K562 (cell line): Measurements from ENCODE around the gene IL11. TPM values are rescaled to one million over a fixed set of nuclear protein-coding genes. Genes with fewer than 3 reads are reported as not detected.

Experiments used
- CGGBP1 ChIP-seq: fragments of 250-450 bp; sonication (Bioruptor Pico); IDR thresholded peaks from 2 replicates; pipeline ENCODE4 v1.9.0; 2021; ENCODE audit warnings: mild to moderate bottlenecking
- CREM ChIP-seq: IDR thresholded peaks from 2 replicates; pipeline ENCODE4 v1.6.1; 2014; ENCODE audit warnings: antibody characterized with exemption, low read depth
- EGR1 ChIP-seq: fragments of 450-650 bp; conservative IDR thresholded peaks from 2 replicates; pipeline ENCODE4 v1.6.1; 2017; ENCODE audit warnings: mild to moderate bottlenecking
- ESRRB ChIP-seq: fragments of 250-450 bp; sonication (Bioruptor Pico); IDR thresholded peaks from 2 replicates; pipeline ENCODE4 v1.5.0; 2020; ENCODE audit warnings: mild to moderate bottlenecking, moderate library complexity, borderline replicate concordance
- FOXA1 ChIP-seq: fragments of 450-650 bp; IDR thresholded peaks from 2 replicates; pipeline ENCODE4 v1.6.1; 2016; ENCODE audit warnings: mild to moderate bottlenecking, borderline replicate concordance
- GTF2F1 ChIP-seq: IDR thresholded peaks from 2 replicates; pipeline ENCODE4 v1.6.1; 2011; ENCODE audit warnings: low read depth, low read length, improper control_type of control experiment
- MBD2 ChIP-seq: sonication (generic); IDR thresholded peaks from 2 replicates; pipeline ENCODE4 v1.6.1; 2016; ENCODE audit warnings: low read depth, borderline replicate concordance
- MCM5 ChIP-seq: fragments of 450-650 bp; IDR thresholded peaks from 2 replicates; pipeline ENCODE4 v1.6.1; 2016; ENCODE audit warnings: low read depth
- NEUROD1 ChIP-seq: fragments of 150-350 bp; IDR thresholded peaks from 2 replicates; pipeline ENCODE4 v1.6.1; 2014; ENCODE audit warnings: borderline replicate concordance, low read length, low read depth; ENCODE audit not compliant: partially characterized antibody
- TFAP4 ChIP-seq: sonication (generic); formaldehyde crosslinking; IDR thresholded peaks from 2 replicates; pipeline ENCODE4 v1.8.0; 2022; ENCODE audit warnings: missing genetic modification reagents, mild to moderate bottlenecking, moderate library complexity, borderline replicate concordance
- USF2 ChIP-seq: sonication (generic); formaldehyde crosslinking; IDR thresholded peaks from 2 replicates; pipeline ENCODE4 v1.5.0; 2020; ENCODE audit warnings: missing genetic modification reagents
- XRCC5 ChIP-seq: fragments of 200-400 bp; formaldehyde crosslinking; IDR thresholded peaks from 2 replicates; pipeline ENCODE4 v1.6.1; 2017; ENCODE audit warnings: low read depth, mild to moderate bottlenecking, low read length
- ZNF23 ChIP-seq: fragments of 250-450 bp; sonication (Bioruptor Pico); IDR thresholded peaks from 2 replicates; pipeline ENCODE4 v1.4.0; 2020; ENCODE audit warnings: mild to moderate bottlenecking
- ZNF830 ChIP-seq: fragments of 250-450 bp; sonication (Bioruptor Pico); IDR thresholded peaks from 2 replicates; pipeline ENCODE4 v1.5.0; 2021; ENCODE audit warnings: mild to moderate bottlenecking
- polyA plus RNA-seq, 8 experiments: library from polyadenylated mRNA; depleted of rRNA in 4 of 8; stranded (reverse) in 5 of 8; unstranded in 3 of 8; fragments of >200 nt; fragmentation: Nextera tagmentation in 2 of 8; fragmentation: Illumina TruSeq in 1 of 8; extraction: Ambion mirVana in 2 of 8; extraction: Trizol in 1 of 8; gene quantifications; 2 replicates each; pipeline versions ENCODE4 v1.2.1 to v1.2.3, GENCODE V29; 2011 to 2014; ENCODE audit warnings: inconsistent platforms in 1 of 8, missing spikeins in 1 of 8
- total RNA-seq, 7 experiments: library from RNA; depleted of rRNA in 6 of 7; stranded (reverse); fragments of >200 nt in 6 of 7; fragmentation: Illumina TruSeq in 2 of 7; extraction: Trizol in 2 of 7; gene quantifications; 2 replicates each; pipeline versions ENCODE4 v1.2.1 to v1.2.3, GENCODE V29; 2011 to 2021; ENCODE audit warnings: low replicate concordance in 1 of 7
- TF ChIP-seq, protein P1 (sequence below): sonication (generic); formaldehyde crosslinking; IDR thresholded peaks from 2 replicates; pipeline ENCODE4 v1.8.0; 2023; ENCODE audit warnings: mild to moderate bottlenecking, missing genetic modification reagents
- TF ChIP-seq, protein P2 (sequence below), 2 experiments: fragments of 450-650 bp; conservative IDR thresholded peaks; 2 replicates each; pipeline ENCODE4 v1.6.1; 2017; ENCODE audit warnings: mild to moderate bottlenecking in 2 of 2, moderate library complexity in 2 of 2
- TF ChIP-seq, protein P3 (sequence below): fragments of 250-450 bp; sonication (Bioruptor Pico); IDR thresholded peaks from 2 replicates; pipeline ENCODE4 v1.8.0; 2021; ENCODE audit warnings: moderate library complexity, mild to moderate bottlenecking, inconsistent platforms
- TF ChIP-seq, protein P4 (sequence below): IDR thresholded peaks from 2 replicates; pipeline ENCODE4 v1.6.1; 2016; ENCODE audit warnings: missing genetic modification characterization, missing compliant biosample characterization

IL11 gene
- total and polyA plus RNA-seq, 9 of the 15 experiments (the other 6 are each of a cell fraction or from before 2014, with no cell fraction given) = 0.04 to 0.42 (median 0.06) TPM; not detected in 6

DNA sequence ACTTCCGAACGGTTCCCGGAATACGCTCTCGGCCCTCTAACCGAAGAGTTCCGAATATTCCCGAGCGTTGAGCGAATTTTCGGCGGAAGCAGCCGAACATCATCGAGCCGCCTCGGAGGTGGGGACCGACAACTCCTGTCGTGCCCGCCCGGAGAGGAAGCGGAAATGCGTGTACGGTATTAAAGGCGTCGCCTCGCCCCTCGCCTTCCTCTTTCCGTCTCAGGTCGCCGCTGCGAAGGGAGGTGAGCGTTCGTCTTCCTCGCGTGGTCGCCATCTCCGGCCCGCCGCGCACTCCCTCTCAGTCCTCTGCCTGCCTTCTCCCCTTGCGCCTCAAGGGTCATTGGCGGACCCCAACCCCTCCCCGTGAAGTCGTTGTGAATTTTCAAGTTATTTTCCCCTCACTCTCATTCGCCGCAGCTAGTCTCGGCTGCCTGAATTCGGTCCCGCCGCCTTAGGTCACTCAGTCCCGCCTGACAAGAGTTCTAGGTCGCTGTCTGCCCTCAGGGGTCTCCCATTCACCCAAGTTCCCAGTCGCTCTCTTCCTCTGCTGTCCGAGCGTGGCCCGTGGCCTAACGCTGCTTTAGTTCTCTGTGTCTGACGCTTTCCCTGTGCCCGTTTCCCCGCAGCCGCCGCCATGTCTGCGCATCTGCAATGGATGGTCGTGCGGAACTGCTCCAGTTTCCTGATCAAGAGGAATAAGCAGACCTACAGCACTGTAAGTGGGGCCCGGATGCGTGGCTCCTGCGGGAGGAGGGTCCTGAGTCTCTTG lies 15.6 kb upstream of the IL11 start, which contains the start of gene RPL28 (continued):
- TF ChIP-seq, protein P1, sequence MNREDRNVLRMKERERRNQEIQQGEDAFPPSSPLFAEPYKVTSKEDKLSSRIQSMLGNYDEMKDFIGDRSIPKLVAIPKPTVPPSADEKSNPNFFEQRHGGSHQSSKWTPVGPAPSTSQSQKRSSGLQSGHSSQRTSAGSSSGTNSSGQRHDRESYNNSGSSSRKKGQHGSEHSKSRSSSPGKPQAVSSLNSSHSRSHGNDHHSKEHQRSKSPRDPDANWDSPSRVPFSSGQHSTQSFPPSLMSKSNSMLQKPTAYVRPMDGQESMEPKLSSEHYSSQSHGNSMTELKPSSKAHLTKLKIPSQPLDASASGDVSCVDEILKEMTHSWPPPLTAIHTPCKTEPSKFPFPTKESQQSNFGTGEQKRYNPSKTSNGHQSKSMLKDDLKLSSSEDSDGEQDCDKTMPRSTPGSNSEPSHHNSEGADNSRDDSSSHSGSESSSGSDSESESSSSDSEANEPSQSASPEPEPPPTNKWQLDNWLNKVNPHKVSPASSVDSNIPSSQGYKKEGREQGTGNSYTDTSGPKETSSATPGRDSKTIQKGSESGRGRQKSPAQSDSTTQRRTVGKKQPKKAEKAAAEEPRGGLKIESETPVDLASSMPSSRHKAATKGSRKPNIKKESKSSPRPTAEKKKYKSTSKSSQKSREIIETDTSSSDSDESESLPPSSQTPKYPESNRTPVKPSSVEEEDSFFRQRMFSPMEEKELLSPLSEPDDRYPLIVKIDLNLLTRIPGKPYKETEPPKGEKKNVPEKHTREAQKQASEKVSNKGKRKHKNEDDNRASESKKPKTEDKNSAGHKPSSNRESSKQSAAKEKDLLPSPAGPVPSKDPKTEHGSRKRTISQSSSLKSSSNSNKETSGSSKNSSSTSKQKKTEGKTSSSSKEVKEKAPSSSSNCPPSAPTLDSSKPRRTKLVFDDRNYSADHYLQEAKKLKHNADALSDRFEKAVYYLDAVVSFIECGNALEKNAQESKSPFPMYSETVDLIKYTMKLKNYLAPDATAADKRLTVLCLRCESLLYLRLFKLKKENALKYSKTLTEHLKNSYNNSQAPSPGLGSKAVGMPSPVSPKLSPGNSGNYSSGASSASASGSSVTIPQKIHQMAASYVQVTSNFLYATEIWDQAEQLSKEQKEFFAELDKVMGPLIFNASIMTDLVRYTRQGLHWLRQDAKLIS (CRISPR knock-in tag) = peak; percentile 40
- 0 out of 2 replicates have a peak, but pooled peaks have one; percentile 32 for TF ChIP-seq CGGBP1 (CRISPR knock-in tag)
- TF ChIP-seq EGR1 = no peak
- TF ChIP-seq CREM = peak; percentile 94
- no peak for TF ChIP-seq ESRRB (CRISPR knock-in tag)
- TF ChIP-seq, protein P2, sequence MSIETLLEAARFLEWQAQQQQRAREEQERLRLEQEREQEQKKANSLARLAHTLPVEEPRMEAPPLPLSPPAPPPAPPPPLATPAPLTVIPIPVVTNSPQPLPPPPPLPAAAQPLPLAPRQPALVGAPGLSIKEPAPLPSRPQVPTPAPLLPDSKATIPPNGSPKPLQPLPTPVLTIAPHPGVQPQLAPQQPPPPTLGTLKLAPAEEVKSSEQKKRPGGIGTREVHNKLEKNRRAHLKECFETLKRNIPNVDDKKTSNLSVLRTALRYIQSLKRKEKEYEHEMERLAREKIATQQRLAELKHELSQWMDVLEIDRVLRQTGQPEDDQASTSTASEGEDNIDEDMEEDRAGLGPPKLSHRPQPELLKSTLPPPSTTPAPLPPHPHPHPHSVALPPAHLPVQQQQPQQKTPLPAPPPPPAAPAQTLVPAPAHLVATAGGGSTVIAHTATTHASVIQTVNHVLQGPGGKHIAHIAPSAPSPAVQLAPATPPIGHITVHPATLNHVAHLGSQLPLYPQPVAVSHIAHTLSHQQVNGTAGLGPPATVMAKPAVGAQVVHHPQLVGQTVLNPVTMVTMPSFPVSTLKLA (conservative IDR thresholded peaks at IDR 0.05) = peak; percentile 26 to 72; a peak in 3 of 4 replicates
- TF ChIP-seq, protein P3, sequence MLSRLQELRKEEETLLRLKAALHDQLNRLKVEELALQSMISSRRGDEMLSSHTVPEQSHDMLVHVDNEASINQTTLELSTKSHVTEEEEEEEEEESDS (CRISPR knock-in tag) = no peak
- TF ChIP-seq FOXA1 = no peak
- no peak for TF ChIP-seq XRCC5
- TF ChIP-seq ZNF23 (CRISPR knock-in tag) = no peak
- TF ChIP-seq MCM5 = no peak
- TF ChIP-seq GTF2F1 = peak; percentile 95
- TF ChIP-seq TFAP4 (CRISPR knock-in tag) = peak; percentile 49; the same call in 1 of the 2 replicates
- TF ChIP-seq NEUROD1 = peak; percentile 75
- TF ChIP-seq MBD2 = peak; percentile 86
- no peak for TF ChIP-seq USF2 (CRISPR knock-in tag)
- TF ChIP-seq, protein P4, sequence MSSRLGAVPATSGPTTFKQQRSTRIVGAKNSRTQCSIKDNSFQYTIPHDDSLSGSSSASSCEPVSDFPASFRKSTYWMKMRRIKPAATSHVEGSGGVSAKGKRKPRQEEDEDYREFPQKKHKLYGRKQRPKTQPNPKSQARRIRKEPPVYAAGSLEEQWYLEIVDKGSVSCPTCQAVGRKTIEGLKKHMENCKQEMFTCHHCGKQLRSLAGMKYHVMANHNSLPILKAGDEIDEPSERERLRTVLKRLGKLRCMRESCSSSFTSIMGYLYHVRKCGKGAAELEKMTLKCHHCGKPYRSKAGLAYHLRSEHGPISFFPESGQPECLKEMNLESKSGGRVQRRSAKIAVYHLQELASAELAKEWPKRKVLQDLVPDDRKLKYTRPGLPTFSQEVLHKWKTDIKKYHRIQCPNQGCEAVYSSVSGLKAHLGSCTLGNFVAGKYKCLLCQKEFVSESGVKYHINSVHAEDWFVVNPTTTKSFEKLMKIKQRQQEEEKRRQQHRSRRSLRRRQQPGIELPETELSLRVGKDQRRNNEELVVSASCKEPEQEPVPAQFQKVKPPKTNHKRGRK (tag) = no peak
- no peak for TF ChIP-seq ZNF830 (CRISPR knock-in tag)
